ENCODE measurements around the gene ZNF776. TPM values are rescaled to one million over a fixed set of nuclear protein-coding genes. Genes with fewer than 3 reads are reported as not detected.
"Not testable (repeated sequence)": the region's sequence is repeated elsewhere in the genome, so short reads cannot be mapped to it uniquely, and the experiment has no call there.

Gene ZNF776
- total RNA-seq, 1 donor from 2014 or later: 9.9 TPM

- Histone ChIP-seq H3K36me3 (ENCODE audit: control insufficient read depth, insufficient read depth, low read length) (no peaks in the 10 kb centered on the region), H3K27me3 (ENCODE audit: control insufficient read depth, insufficient read depth, low read length) (no peaks in the 10 kb centered on the region), H3K4me3 (ENCODE audit: low read depth, low read length) (no peak overlapping the region)
- no peak for DNase-seq (ENCODE audit: low read depth)
- no peak for TF ChIP-seq CTCF (IDR thresholded peaks at IDR 0.05; ENCODE audit: insufficient read depth, low read length, poor library complexity, severe bottlenecking)
These were observed 34.4 kb upstream of the ZNF776 start for GRCh38 chr19:57712222-57712621.

GRCh38 chr19:57719424-57719823, 27.2 kb upstream of the ZNF776 start:
- H3K36me3 ChIP-seq (ENCODE audit: control insufficient read depth, insufficient read depth, low read length): peaks cover 2% of the 10 kb centered on the region
- no peak for DNase-seq (ENCODE audit: low read depth)
- TF ChIP-seq CTCF (IDR thresholded peaks at IDR 0.05; ENCODE audit: insufficient read depth, low read length, poor library complexity, severe bottlenecking): no peak
- H3K4me3 ChIP-seq (ENCODE audit: low read depth, low read length): no peak overlapping the region
- H3K27me3 ChIP-seq (ENCODE audit: control insufficient read depth, insufficient read depth, low read length): no peaks in the 10 kb centered on the region

GRCh38 chr19:57719901-57720519, 26.6 kb upstream of the ZNF776 start:
- H3K4me3 ChIP-seq (ENCODE audit: low read depth, low read length): no peak overlapping the region
- H3K36me3 ChIP-seq (ENCODE audit: control insufficient read depth, insufficient read depth, low read length): peaks cover 2% of the 10 kb centered on the region
- no peak for DNase-seq (ENCODE audit: low read depth)
- no peaks in the 10 kb centered on the region for H3K27me3 ChIP-seq (ENCODE audit: control insufficient read depth, insufficient read depth, low read length)
- TF ChIP-seq CTCF (IDR thresholded peaks at IDR 0.05; ENCODE audit: insufficient read depth, low read length, poor library complexity, severe bottlenecking): no peak

- no peak for TF ChIP-seq CTCF (IDR thresholded peaks at IDR 0.05; ENCODE audit: insufficient read depth, low read length, poor library complexity, severe bottlenecking)
- no peak overlapping the region for H3K4me3 ChIP-seq (ENCODE audit: low read depth, low read length)
- no peak for DNase-seq (ENCODE audit: low read depth)
- no peaks in the 10 kb centered on the region for H3K27me3 ChIP-seq (ENCODE audit: control insufficient read depth, insufficient read depth, low read length)
- peaks cover 2% of the 10 kb centered on the region for H3K36me3 ChIP-seq (ENCODE audit: control insufficient read depth, insufficient read depth, low read length)
These were observed 25.7 kb upstream of the ZNF776 start for GRCh38 chr19:57720878-57721277.

- DNase-seq (ENCODE audit: low read depth); H3K27me3 ChIP-seq (ENCODE audit: control insufficient read depth, insufficient read depth, low read length); H3K4me3 ChIP-seq (ENCODE audit: low read depth, low read length); H3K36me3 ChIP-seq (ENCODE audit: control insufficient read depth, insufficient read depth, low read length): not testable (repeated sequence)
- peak; percentile 30 for TF ChIP-seq CTCF (IDR thresholded peaks at IDR 0.05; ENCODE audit: insufficient read depth, low read length, poor library complexity, severe bottlenecking)
These were observed 8.3 kb upstream of the ZNF776 start for GRCh38 chr19:57738320-57738719.

- H3K27me3 ChIP-seq (ENCODE audit: control insufficient read depth, insufficient read depth, low read length); H3K4me3 ChIP-seq (ENCODE audit: low read depth, low read length); DNase-seq (ENCODE audit: low read depth); H3K36me3 ChIP-seq (ENCODE audit: control insufficient read depth, insufficient read depth, low read length): not testable (repeated sequence)
These were observed 7.8 kb upstream of the ZNF776 start for GRCh38 chr19:57738770-57739169.

Measured in kidney epithelial cell (primary cell).